ENCODE data around the gene ENO4.

ENO4 gene

DNA sequence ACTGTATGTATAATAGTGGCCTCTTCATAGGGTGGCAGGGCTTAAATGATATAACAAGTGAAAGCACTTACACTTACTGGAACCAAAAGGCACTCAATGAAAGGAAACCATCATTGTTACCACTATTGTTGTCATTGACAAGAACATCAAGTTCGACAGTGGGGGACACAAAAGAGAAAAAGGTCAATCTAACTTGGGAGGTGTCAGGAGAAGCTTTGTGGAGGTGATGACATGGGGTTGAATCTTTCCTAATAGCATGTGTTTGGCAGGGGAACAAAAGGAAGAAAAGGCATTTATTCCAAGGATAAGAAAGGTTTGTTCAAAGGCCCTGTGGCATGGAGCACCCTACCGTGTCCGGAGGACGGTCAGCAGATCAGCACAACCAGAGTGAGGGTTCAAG is 18.2 kb upstream of the ENO4 start:
- no peak for DNase-seq (ENCODE audit: low read depth)

DNA sequence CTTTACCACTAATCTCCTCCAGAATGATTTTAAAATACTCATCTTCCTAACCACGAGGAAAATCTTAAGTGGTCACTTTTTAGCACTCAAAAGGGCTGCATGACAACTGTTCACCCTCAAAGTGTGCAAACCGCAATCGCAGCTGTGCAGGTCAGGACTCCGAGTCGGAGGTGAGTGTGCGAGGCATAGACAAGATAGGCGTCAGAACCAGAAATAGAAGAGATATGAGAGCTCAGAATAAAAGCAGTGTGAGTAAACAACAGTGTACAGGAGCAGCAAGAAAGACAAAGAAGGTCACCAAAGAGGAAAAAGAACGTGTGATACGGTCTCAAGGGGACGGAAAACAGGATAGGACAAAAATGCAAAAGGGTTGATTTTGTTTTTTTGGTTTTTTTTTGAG is 17.5 kb upstream of the ENO4 start:
- no peak for DNase-seq (ENCODE audit: low read depth)

DNA sequence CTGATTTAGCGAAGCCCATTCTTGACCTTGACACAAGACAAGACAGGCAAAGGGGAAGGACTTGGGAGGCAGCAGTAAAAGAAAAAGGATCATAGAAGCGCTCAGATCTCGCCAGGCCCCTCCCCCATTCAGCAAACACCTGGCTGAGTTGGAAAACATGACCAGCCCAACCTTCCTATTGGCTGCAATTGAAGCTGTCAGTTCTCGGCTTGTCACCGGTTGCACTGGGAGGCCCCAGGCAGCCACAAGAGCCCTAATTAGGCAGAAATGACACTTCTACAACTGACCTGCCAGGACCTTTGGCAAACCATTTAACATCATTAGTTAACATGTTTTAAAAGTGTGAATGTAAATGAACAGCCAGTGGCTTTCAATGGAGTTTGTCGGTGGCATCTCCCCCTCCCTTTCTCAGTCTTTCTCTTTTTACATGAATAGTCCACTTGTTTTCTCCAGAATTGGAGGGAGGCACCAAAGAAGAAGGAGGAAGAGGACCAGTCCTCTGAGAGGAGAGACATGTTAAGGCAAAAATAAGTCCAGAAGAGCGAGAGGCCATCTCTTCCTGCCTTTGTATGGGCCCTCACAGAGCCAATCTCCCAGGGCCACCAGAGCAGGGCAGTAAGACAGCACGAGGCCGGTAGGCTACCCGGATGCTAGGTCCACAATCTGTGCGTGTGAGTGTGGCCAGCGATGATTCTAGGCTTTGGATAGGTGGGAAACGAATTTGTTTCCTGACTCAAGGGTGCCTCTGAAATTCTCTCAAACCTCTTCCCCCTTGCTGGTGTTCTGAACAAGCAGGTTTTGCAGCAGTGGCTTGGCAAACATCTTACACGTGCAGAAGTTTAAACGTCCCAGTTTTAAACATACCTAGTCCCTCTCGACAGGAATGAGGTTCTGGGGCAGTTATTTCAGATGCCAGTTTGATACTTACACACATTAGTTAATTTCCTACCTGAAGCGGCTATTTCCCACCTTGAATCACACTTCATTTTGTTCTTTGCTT is 15.0 kb upstream of the ENO4 start:
- DNase-seq (ENCODE audit: low read depth) = no peak

DNA sequence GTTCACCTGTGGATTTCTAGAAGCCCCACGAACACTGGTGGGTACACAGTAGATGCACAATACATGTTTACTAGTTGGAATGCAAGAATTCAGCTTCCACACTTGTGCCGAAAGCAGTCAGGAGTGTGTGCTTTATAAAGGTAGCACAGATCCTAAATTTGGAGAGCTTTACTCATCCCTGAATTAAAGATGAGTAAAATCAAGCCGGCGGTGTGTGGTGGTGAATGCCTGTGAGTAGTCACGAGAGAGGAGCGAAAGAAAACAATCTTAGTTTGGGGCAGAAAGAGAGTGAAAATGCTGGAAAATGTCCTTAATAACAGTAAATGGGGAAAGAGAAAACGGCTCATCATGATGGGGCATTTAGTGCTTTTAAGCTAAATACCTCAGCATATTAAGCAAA is 13.6 kb upstream of the ENO4 start:
- no peak for DNase-seq (ENCODE audit: low read depth)

DNA sequence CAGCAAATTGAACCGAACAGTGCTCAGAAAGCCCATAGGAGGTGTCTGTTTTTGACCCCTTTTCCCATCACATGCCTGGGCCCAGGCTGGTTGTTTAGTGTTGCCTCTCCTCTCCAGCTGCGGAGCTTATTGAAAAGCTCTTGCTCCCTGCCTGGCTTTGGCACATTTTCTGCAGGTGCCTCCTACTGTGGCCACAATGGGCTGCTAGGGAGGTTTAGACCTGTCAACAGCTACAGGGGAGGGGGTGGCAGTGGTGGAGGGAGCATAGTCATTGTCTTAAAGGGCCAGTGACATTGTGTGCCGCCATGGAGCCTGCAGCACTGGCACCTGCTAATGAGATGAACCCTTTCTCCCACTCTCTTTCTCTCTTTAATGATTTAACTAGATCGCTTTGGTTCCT is 13.2 kb upstream of the ENO4 start:
- no peak for DNase-seq (ENCODE audit: low read depth)

DNA sequence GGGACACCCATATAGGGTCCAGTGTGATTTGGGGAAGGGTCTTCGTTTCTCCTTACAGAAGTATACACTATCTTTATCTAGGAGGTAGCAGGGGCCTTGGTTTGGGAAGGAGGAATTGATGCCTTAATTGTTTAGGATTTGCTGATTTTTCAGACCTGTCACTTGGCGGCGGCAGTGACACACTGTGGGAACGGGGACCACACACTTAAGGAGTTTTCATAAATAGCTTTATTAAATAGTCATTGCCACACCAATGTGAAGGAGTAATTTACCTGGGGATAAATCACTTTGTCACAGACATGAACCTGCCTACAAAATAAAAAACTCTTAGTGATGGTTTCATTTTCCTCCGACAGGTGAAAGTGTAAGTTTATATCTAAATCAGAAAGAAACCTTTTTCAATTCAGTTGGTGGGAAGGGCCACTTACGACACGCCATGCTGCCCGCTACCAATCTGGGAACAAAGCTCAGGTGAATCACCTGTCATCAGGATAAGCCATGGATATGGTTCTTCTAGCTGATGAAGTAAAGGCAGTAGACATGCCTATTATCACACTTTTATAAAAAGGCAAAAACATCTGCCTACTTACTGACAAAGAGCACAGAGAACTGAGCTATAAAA is 12.3 kb upstream of the ENO4 start:
- DNase-seq (ENCODE audit: low read depth) = no peak

DNA sequence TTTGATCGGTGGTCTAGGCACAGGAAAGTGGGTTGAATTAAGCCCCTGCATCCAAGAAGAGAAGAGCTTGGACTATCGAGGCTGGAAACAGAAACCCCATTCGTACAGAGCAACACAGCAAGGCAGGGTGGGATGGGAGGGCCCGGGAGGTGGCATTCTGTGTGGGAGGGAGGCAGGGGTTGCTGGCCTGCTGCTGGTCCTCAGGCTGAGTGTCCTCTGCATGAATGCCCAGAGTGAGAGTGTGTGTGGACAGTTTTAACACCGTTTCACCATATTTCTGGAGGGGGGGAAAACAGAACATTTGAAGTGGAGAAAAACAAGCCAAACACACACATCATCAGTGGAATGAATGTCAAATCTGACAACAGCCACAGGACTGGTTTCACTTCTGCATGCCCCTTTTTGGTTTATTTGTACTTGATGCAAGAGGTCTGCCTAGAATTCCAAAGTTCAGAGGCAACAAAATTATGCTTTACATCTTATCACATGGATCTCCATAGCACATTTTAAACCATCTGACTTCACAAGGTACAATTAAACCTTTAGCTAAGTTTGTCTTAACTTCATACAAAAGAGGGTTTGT is 11.1 kb upstream of the ENO4 start:
- DNase-seq (ENCODE audit: low read depth) = no peak

DNA sequence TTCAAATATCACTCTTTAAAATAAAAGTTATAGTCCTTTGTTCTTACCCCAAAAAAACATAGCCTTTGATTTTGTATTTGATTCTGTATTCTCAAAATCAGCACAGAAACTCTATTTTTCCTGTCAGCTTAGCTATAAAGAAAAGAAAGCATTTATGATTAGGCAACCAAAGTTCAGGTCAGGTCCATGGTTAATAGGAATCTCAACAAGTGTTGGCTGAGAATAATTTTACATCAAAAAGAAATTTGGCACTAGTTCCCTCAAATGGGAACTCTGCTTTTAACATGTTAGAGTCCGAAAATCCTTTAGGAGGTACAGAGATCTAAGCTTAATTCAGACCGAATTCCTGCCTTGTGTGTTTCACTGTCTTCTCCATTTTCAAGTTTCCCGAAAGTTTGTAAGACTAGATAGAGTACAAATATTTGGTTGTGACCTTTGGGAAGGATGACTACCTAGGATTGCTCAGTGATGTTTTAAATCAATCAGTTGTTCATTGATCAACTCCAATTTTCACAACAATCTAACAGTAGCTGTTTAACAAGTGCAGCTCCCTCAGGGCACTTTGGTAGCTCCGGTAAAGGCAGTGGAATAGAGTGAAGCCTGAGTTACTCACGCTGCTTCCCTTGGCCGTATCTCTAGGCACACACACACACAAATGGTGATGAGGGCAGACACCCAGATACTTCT is 8.8 kb upstream of the ENO4 start:
- no peak for DNase-seq (ENCODE audit: low read depth)

DNA sequence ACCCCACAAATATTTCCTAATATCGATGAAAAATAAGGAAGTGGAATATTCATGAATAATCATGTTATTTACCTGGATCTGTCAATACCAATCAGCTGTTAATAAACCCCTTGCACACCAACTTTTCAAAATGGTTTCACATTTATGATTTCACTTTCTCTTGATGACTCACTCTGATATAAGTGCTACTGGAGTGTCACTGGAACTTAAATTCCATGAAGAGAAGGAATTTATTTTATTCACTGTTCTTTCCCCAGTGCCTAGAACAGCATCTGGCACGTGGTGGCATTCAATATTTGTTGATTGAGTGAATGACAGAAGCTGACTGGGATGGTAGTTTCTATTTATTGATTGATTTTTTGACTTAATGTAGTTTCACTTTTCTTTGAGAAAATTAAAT is 3.5 kb upstream of the ENO4 start:
- no peak for DNase-seq (ENCODE audit: low read depth)

DNA sequence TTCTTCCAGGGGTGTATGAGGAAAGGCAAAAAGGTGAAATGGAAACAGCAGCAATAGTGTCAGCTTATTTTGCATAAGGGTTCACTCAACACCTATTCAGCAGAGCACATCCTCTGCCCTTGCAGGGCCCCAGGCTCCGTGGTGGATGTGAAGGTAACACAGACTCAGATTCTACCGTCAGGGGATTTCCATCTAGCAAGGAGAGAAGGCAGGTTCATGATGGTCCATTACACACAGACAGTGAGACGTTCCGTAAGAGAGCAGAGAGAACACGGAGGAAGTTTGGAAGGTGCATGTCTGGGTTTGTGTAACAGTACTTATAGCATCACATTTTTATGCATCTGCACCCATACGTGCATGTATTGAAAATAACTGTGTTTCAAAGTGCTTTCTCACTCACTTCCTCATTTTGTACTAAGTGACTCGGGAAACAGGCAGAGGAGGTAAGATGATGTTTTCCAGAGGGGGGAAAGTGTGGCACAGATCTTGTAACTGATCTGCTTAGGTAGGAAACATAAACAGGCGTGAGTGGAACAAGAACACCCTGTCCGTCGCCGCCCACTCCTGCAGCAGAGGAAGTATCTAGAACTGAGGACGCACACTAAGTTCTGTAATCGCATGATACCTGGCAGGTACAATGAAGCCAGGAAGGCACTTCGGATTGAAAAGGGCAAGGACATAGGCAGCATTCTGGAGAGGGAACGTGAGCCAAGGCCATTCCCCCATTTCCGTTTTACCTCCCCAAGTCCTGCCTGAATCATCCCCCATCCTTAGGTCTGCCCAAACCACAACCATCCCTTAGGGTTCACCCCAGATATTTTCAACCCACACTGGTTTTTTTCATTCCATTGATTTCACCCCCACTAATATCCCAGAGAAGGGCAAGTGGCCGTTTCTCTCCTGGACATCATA is 1.0 kb upstream of the ENO4 start:
- DNase-seq (ENCODE audit: low read depth) = no peak

DNA sequence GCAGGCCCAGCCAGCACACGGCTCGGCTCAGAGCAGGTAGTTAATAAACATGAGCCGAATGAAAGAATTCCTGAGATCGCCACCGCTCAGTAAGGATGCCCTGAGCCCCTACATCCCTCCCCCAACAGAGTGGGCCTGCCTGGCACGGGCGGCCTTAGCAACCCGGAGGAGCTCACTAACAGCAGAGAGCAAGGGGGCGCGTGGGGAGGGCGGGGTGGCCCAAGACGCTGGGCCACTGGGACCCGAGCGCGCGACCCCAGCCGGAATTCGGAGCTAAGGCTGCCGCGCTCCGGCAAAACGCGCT is 403 bp upstream of the ENO4 start:
- DNase-seq (ENCODE audit: low read depth) = no peak

DNA sequence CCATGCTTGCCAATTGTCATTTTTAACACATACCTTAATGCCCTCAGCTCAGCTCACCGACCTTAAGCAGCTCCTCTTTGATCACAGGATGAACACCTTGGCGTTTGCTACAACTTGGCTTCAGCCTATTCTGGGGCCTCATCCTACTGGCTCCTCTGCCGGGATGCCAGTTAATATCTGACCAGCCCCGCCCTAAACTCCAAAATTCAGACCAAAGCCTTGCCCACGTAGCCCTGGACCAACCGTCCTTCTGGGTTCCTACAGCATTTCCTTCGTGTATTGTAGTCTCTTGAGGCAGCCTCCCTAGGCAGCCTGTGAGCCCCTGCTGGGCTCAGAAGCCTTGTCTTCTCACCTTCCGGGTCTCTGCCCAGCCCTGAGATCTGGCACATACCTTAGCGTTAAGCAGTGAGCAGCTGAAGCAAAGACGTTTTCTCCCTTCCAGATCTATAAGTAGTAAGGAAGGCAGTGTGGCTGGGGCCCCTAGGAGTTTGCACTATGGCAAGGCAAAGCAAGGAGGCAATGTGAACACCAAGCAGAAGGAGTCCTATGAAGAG is 836 bp downstream of the ENO4 start:
- no peak for DNase-seq (ENCODE audit: low read depth)

DNA sequence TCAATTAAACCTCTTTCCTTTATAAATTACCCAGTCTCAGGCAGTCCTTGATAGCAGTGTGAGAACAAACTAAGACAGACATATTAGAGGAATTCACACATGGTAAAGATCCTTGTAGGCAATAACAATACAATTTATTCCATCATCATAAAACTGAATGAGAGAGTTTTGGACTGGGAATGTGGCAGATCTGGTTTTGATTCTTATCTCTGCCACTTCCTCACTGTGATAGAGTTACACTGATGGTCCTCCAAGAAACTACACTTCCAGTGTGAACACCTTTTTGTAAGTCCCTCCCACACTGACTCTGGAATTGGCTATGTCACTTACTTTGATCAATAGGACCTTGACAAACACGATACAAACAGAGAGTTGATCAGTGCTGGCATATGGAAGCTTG is 2.9 kb downstream of the ENO4 start:
- no peak for DNase-seq (ENCODE audit: low read depth)

DNA sequence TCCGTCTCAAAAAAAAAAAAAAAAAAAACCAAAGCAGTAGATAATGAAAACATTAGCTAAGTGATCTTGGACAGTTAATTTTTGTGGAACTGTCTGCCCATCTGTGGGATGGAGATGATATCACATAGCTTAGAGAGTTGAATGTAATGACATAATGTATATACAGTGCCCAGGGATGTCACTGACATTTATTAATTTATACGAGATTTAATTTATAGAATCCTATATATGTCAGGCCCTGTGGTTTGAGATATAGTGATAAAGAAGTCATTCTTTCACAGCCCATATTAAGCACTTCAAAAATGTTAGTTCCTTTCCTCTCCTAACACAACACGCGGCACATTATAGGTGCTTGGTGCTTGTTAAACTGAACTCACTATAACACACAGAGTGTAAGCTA is 4.0 kb downstream of the ENO4 start:
- no peak for DNase-seq (ENCODE audit: low read depth)

DNA sequence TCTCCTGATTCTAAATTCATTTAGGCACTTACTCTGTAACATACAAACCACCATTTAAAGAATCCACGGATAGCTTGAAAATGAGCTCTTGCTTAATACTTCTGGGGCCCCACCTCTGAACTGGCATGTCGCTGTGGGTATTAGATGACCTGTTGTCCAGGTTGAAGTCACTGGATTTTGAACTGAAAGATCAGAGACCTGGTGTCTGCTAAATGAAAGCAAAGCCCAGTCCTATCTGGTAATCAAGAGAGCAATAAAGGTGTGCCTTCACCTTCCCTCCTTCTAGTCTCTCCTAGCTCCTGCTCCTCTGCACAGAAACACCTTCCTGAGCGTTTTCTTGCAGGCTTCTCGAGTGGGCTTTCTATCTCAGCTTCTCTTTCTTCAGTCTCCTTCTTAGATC is 4.4 kb downstream of the ENO4 start:
- no peak for DNase-seq (ENCODE audit: low read depth)

DNA sequence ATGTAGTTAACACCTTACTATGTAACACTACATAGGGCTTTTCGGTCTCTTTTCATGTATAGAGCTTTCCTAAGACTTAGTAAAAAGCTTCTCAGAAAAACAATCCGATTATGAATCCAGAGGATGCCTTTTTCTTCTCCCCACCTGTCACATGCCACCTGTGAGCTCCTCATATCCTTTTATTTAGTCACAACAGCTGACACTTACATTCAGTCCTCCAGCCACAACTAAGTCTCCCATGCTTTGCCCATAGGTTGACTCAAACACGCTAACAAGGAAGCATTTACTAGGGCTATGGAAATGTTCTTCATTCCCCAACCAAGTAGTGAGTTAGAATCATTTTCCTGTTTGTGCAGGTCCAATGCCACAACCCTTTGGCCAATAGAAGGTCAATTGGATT is 7.9 kb downstream of the ENO4 start:
- no peak for DNase-seq (ENCODE audit: low read depth)

DNA sequence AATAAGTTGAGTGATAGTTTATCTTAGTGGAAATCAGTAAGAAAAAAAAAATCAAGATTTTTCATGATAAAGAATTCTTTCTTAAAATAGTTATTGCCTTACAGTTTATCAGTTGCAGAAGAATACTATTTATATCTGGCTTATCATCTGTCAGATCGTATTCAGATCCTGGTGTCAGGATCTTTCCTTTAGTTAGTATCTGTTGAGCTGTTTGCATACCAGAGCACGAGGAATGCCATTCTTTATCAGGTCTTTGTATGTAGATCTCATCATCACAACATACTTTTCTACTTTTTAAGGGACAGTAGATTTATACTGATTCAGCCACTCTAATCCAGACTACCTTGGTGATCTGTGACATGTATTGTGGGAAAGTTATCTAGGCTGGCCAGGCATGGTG is 12.5 kb downstream of the ENO4 start:
- no peak for DNase-seq (ENCODE audit: low read depth)

DNA sequence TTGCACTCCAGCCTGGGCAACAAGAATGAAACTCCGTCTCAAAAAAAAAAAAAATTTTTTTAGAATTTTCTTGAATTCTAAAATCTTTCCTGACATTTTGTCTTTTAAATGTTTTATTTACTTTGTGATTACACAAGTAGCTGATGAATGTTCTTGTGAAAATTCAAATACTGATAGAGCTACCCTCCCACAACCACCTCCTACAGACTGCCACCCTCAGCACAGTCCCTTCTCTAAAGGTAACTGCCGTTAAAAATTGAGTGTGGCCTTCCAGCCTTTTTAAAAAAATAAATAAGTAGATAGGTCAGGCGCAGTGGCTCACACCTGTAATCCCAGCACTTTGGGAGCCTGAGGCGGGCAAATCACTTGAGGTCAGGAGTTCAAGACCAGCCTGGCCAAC is 15.1 kb downstream of the ENO4 start:
- no peak for DNase-seq (ENCODE audit: low read depth)

DNA sequence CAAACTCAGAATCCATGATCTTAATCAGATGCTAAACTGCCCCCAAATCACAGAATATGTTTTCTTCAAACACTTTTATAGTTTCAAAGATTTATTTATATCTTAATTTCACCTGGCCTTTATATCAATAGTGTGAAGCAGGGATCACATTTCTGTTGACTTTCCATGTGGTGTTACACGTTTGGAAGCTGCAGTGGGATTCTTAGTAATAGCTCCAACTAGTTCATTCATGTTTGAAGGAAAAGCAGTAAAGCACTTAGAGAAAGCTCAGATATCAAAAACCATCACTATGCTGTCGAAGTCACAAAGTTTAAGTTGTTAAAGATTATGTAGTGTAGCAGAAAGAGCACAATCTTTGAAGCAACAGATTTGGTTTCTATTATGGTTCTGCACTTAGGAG is 16.8 kb downstream of the ENO4 start:
- no peak for DNase-seq (ENCODE audit: low read depth)

DNA sequence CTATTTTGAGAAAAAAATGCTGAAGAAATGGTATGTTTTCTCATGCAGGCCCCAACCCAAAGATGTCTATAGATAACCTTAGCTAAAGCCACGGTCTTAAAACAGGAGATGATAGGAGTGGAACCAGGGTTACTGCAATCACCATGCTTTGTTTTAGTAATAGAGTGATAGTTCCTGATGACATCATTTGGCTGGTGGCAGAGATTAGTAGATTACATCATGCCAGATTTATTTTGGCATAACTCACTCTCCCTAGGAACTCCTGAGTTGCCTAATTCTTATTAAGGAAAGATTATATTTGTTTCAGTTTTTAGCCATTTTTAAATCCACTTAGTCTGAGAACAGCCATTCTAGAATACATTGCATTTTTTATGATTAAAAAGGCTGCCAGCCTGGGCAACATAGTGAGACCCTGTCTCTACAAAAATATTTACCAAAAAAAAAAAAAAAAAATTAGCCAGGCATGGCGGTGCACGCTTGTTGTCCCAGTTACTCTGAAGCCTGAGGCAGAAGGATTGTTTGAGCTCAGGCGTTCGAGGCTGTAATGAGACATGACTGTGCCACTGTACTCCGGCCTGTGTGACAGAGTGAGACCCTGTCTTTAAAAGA is 17.8 kb downstream of the ENO4 start:
- DNase-seq (ENCODE audit: low read depth) = no peak

DNA sequence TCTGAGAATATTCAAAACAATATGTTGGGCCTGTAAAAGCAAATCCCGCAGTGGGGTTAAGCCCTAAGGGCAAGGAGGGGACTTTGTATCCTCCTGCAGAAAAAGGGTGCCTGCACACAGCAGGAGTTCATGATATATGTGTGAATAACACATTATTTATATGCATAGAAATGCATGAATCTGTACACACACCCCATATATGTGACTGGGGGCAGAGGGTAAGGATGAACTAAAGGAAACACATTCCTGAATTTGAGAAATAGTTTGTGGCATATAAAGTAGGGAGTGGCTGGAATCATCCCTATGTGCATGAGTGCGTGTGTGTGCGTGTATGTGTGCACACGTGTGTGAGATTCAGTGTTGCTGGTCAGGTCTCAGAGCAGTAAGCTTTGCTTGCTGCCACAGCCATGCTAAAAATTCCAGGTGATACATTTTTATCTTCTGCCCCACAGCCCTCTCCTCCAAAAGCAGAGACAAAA is 18.9 kb downstream of the ENO4 start:
- DNase-seq (ENCODE audit: low read depth) = no peak
